Inferior parietal cortex (tissue), 1 donor: Measurements from ENCODE around the gene SUFU.
A peak's percentile ranks its signal among the peaks of the same experiment; 100 is the strongest.

Source experiments
- DNase-seq: peaks from one replicate; pipeline ENCODE4 v3.0.0-alpha.2; 2016; ENCODE audit errors: extremely low spot score

SUFU gene

GRCh38 chr10:102633848-102634247 lies 130.1 kb downstream of the SUFU start:
- no peak for DNase-seq

GRCh38 chr10:102634686-102635085 lies 130.9 kb downstream of the SUFU start:
- DNase-seq = no peak

- DNase-seq = no peak
Measured at GRCh38 chr10:102635377-102635776, 131.6 kb downstream of the SUFU start.

- no peak for DNase-seq
Measured at GRCh38 chr10:102639537-102639936, 135.8 kb downstream of the SUFU start.

GRCh38 chr10:102641402-102641801 lies 137.6 kb downstream of the SUFU start:
- DNase-seq = no peak

GRCh38 chr10:102641880-102642735 lies 138.3 kb downstream of the SUFU start:
- DNase-seq = peak; percentile 96

- DNase-seq = peak; percentile 41
Measured at GRCh38 chr10:102642736-102643335, 139.1 kb downstream of the SUFU start.

GRCh38 chr10:102643336-102644065 lies 139.7 kb downstream of the SUFU start:
- DNase-seq = peak; percentile 71

- DNase-seq = no peak
Measured at GRCh38 chr10:102644066-102644645, 140.4 kb downstream of the SUFU start, which contains the start of gene TRIM8. Gene TRIM8, plus strand, starts transcription at chr10:102644479. Its CDS starts 139 bp downstream, at chr10:102644618.

- peak; percentile 74 for DNase-seq
Measured at GRCh38 chr10:102644646-102645387, 141.0 kb downstream of the SUFU start.

GRCh38 chr10:102645388-102645740 lies 141.6 kb downstream of the SUFU start:
- DNase-seq = peak; percentile 69

- DNase-seq = peak; percentile 71
Measured at GRCh38 chr10:102645741-102646609, 142.2 kb downstream of the SUFU start.

GRCh38 chr10:102646610-102647442 lies 143.1 kb downstream of the SUFU start:
- no peak for DNase-seq

GRCh38 chr10:102647443-102648268 lies 143.9 kb downstream of the SUFU start:
- no peak for DNase-seq

- DNase-seq = no peak
Measured at GRCh38 chr10:102648269-102648888, 144.6 kb downstream of the SUFU start.

GRCh38 chr10:102648889-102649796 lies 145.4 kb downstream of the SUFU start:
- peak; percentile 53 for DNase-seq
